HepG2 (cell line): ENCODE measurements around the gene HSPA1A. TPM values are rescaled to one million over a fixed set of nuclear protein-coding genes. Genes with fewer than 3 reads are reported as not detected.

Source experiments
- ATAC-seq: fragments of 200-7000 bp; cut with Tn5 transposase; 3 replicates; pipeline ENCODE4 v1.9.1; 2020; ENCODE audit warnings: mild to moderate bottlenecking, moderate library complexity
- BruUV-seq: library from RNA; stranded (reverse); fragments of 400-500 nt; replicated peaks from 2 replicates; lab custom pipeline; 2021; lab: Mats Ljungman, UMichigan
- CTCF ChIA-PET: fragments of 300-600 bp; formaldehyde crosslinking; extraction: SDS; loops from one replicate; lab custom pipeline; 2021; ENCODE audit warnings: low total read pairs, inconsistent platforms, low intra/inter-chr PET ratio; lab: Yijun Ruan, JAX
- POLR2A ChIA-PET: fragments of 350-600 bp; sonication (Branson Sonifier 250); formaldehyde crosslinking; loops from one replicate; lab custom pipeline; 2020; ENCODE audit warnings: antibody characterized with exemption, inconsistent platforms; lab: Yijun Ruan, JAX
- DNase-seq: peaks from one replicate; pipeline ENCODE4 v3.0.0-alpha.2; 2015; ENCODE audit warnings: low spot score
- FAIRE-seq: peaks from 3 replicates; lab custom pipeline; 2011; peaks lifted over from hg19 to GRCh38; lab: Jason Lieb, UNC
- H2AFZ ChIP-seq: one replicate; pipeline ENCODE4 v1.6.1; 2011; ENCODE audit warnings: low read length, inconsistent platforms
- H3K27ac ChIP-seq: fragments of 300-600 bp; 3 replicates; pipeline ENCODE4 v1.8.0; 2011; ENCODE audit warnings: mixed run types, mild to moderate bottlenecking, mixed read lengths, low read length, inconsistent platforms; ENCODE audit not compliant: insufficient read depth; ENCODE audit errors: extremely low read length
- H3K27me3 ChIP-seq, 2 experiments: fragments of 200-600 bp in 1 of 2; 2 replicates in 1 of 2; 3 replicates in 1 of 2; pipeline versions ENCODE4 v1.6.0 to v1.8.0; 2011; ENCODE audit warnings: low read length in 2 of 2, mild to moderate bottlenecking in 2 of 2, moderate library complexity in 2 of 2, inconsistent platforms in 1 of 2; ENCODE audit not compliant: insufficient read depth in 2 of 2, control insufficient read depth in 1 of 2
- H3K36me3 ChIP-seq, 2 experiments: fragments of 200-600 bp in 1 of 2; replicated peaks in 1 of 2; 2 replicates in 1 of 2; 3 replicates in 1 of 2; pipeline versions ENCODE4 v1.5.1 to v1.8.0; 2011; ENCODE audit warnings: low read length in 2 of 2, inconsistent platforms in 1 of 2; ENCODE audit not compliant: insufficient read depth in 2 of 2, control insufficient read depth in 1 of 2
- H3K4me1 ChIP-seq: 2 replicates; pipeline ENCODE4 v1.5.1; 2012; ENCODE audit warnings: low read length, inconsistent platforms; ENCODE audit not compliant: insufficient read depth
- H3K4me2 ChIP-seq: 2 replicates; pipeline ENCODE4 v1.6.0; 2011; ENCODE audit warnings: low read depth, low read length, inconsistent platforms
- H3K4me3 ChIP-seq, 3 experiments: fragments of 200-600 bp in 1 of 3; sonication (generic), shearing (Covaris generic) in 1 of 3; replicated peaks in 1 of 3; 2 replicates each; pipeline ENCODE4 v1.5.1; 2011 to 2016; ENCODE audit warnings: low read length in 3 of 3, inconsistent platforms in 2 of 3, low read depth in 2 of 3, mild to moderate bottlenecking in 2 of 3, control low read depth in 1 of 3, mixed read lengths in 1 of 3; ENCODE audit not compliant: insufficient read depth in 1 of 3
- H3K79me2 ChIP-seq: one replicate; pipeline ENCODE4 v1.6.1; 2011; ENCODE audit warnings: low read length, inconsistent platforms; ENCODE audit not compliant: insufficient read depth
- H3K9ac ChIP-seq: 2 replicates; pipeline ENCODE4 v1.6.0; 2011; ENCODE audit warnings: mild to moderate bottlenecking, low read depth, low read length, inconsistent platforms; ENCODE audit not compliant: insufficient read depth
- H3K9me3 ChIP-seq: 2 replicates; pipeline ENCODE4 v1.5.1; 2012; ENCODE audit warnings: mild to moderate bottlenecking, low read length
- H4K20me1 ChIP-seq: 2 replicates; pipeline ENCODE4 v1.6.0; 2011; ENCODE audit warnings: inconsistent platforms, mild to moderate bottlenecking, low read length, moderate library complexity; ENCODE audit not compliant: insufficient read depth
- ATF5 ChIP-seq: sonication (generic); formaldehyde crosslinking; IDR thresholded peaks from 2 replicates; pipeline ENCODE4 v1.4.0; 2020; ENCODE audit warnings: mild to moderate bottlenecking, low read depth, missing genetic modification reagents
- BORCS8-MEF2B ChIP-seq: sonication (generic); formaldehyde crosslinking; IDR thresholded peaks from 2 replicates; pipeline ENCODE4 v1.8.0; 2022; ENCODE audit warnings: mild to moderate bottlenecking, missing genetic modification reagents
- FOXJ3 ChIP-seq: sonication (generic); formaldehyde crosslinking; IDR thresholded peaks from 2 replicates; pipeline ENCODE4 v1.4.0; 2020; ENCODE audit warnings: missing genetic modification reagents, mild to moderate bottlenecking, borderline replicate concordance
- FOXK1 ChIP-seq: sonication (generic); formaldehyde crosslinking; IDR thresholded peaks from 2 replicates; pipeline ENCODE4 v1.4.0; 2020; ENCODE audit warnings: low read depth, missing genetic modification reagents, borderline replicate concordance
- GATA4 ChIP-seq: sonication (generic); IDR thresholded peaks from 2 replicates; pipeline ENCODE4 v1.6.1; 2016; ENCODE audit warnings: antibody characterized with exemption, low read depth, borderline replicate concordance
- HIVEP1 ChIP-seq: sonication (generic); formaldehyde crosslinking; IDR thresholded peaks from 2 replicates; pipeline ENCODE4 v1.4.0; 2020; ENCODE audit warnings: mild to moderate bottlenecking, missing genetic modification reagents
- HMG20A ChIP-seq: IDR thresholded peaks from 2 replicates; pipeline ENCODE4 v1.6.1; 2016; ENCODE audit warnings: borderline replicate concordance
- KAT2B ChIP-seq: fragments of 150-350 bp; IDR thresholded peaks from 2 replicates; pipeline ENCODE4 v1.6.1; 2014; ENCODE audit warnings: low read depth, low read length, borderline replicate concordance
- KLF9 ChIP-seq: IDR thresholded peaks from 2 replicates; pipeline ENCODE4 v1.6.1; 2016; ENCODE audit warnings: low read depth
- MEIS1 ChIP-seq: sonication (generic); formaldehyde crosslinking; IDR thresholded peaks from 2 replicates; pipeline ENCODE4 v1.9.0; 2021; ENCODE audit warnings: mild to moderate bottlenecking, missing genetic modification reagents, moderate library complexity, borderline replicate concordance
- MTF2 ChIP-seq: sonication (generic); formaldehyde crosslinking; IDR thresholded peaks from 2 replicates; pipeline ENCODE4 v1.5.0; 2020; ENCODE audit warnings: missing genetic modification reagents, borderline replicate concordance
- NCOA1 ChIP-seq: sonication (generic); formaldehyde crosslinking; IDR thresholded peaks from 2 replicates; pipeline ENCODE4 v1.9.0; 2021; ENCODE audit warnings: missing genetic modification reagents
- NFRKB ChIP-seq: fragments of 450-650 bp; IDR thresholded peaks from 2 replicates; pipeline ENCODE4 v1.6.1; 2017
- XRCC5 ChIP-seq: fragments of 200-400 bp; formaldehyde crosslinking; optimal IDR thresholded peaks from 2 replicates; pipeline ENCODE3; 2017; ENCODE audit warnings: mild to moderate bottlenecking, low read length
- ZBTB25 ChIP-seq: IDR thresholded peaks from 2 replicates; pipeline ENCODE4 v1.6.1; 2018; ENCODE audit warnings: missing genetic modification reagents
- ZFP90 ChIP-seq: sonication (generic); formaldehyde crosslinking; IDR thresholded peaks from 2 replicates; pipeline ENCODE4 v1.8.0; 2022; ENCODE audit warnings: missing genetic modification reagents, mild to moderate bottlenecking, inconsistent platforms, borderline replicate concordance
- ZNF136 ChIP-seq: sonication (generic); formaldehyde crosslinking; IDR thresholded peaks from 2 replicates; pipeline ENCODE4 v1.8.1; 2022; ENCODE audit warnings: low read depth, mild to moderate bottlenecking, moderate library complexity, missing genetic modification reagents
- ZNF296 ChIP-seq: sonication (generic); formaldehyde crosslinking; conservative IDR thresholded peaks from 2 replicates; pipeline ENCODE4 v1.5.0; 2020; ENCODE audit warnings: mild to moderate bottlenecking, missing genetic modification reagents
- ZNF770 ChIP-seq: sonication (generic); formaldehyde crosslinking; IDR thresholded peaks from 2 replicates; pipeline ENCODE4 v1.5.0; 2020; ENCODE audit warnings: mild to moderate bottlenecking, missing genetic modification reagents
- ZNF784 ChIP-seq: sonication (generic); formaldehyde crosslinking; IDR thresholded peaks from 2 replicates; pipeline ENCODE4 v1.5.1; 2020; ENCODE audit warnings: missing genetic modification reagents, mild to moderate bottlenecking, borderline replicate concordance
- WGBS: methylation state at CpG from one replicate; pipeline ENCODE4 v1.1.6; 2017; ENCODE audit warnings: low lambda C conversion rate; 5-methylcytosine and 5-hydroxymethylcytosine counted together
- in situ Hi-C: cut with HindIII; loops from 2 replicates; pipeline ENCODE4 v1.10.0; 2017; ENCODE audit warnings: low pct_unique_long_range_greater_than_20kb; ENCODE audit not compliant: extremely low pct_ligation_motif_present
- intact Hi-C: fragments of 100-400 bp; cut with micrococcal nuclease; formaldehyde crosslinking; loops from one replicate; pipeline ENCODE4 v1.10.0; 2022; ENCODE audit not compliant: unreplicated experiment
- polyA plus RNA-seq, 8 experiments: library from polyadenylated mRNA; depleted of rRNA in 3 of 8; stranded (reverse) in 7 of 8; unstranded in 1 of 8; fragments of >200 nt; fragmentation: Illumina TruSeq in 4 of 8; extraction: Trizol in 4 of 8; gene quantifications; 2 replicates each; pipeline versions ENCODE4 v1.2.1 to v1.2.3, GENCODE V29; 2011 to 2016; ENCODE audit warnings: low read depth in 4 of 8, missing spikeins in 1 of 8, mixed read lengths in 1 of 8; ENCODE audit not compliant: insufficient read depth in 1 of 8
- total RNA-seq, 5 experiments: library from RNA; depleted of rRNA; stranded (reverse); fragments of >200 nt; fragmentation: Illumina TruSeq; extraction: Trizol; gene quantifications; 2 replicates each; pipeline ENCODE4 v1.2.3, GENCODE V29; 2016; ENCODE audit warnings: low read depth in 1 of 5

HSPA1A gene
- total and polyA plus RNA-seq, 2 of the 13 experiments (the other 11 are each of a cell fraction or from before 2014, with no cell fraction given) = 44.5 to 85.0 TPM

GRCh38 chr6:31837369-31838113 lies 22.2 kb downstream of the HSPA1A start:
- ChIA-PET CTCF (no interaction called here), POLR2A (interaction anchor here (0.9 to 15.7 kb wide), 15 partner anchors 8 to 108 kb away, joined by 3 to 264 read pairs (median 11); partner anchors contain the start of genes CLIC1, DDAH2, HSPA1B and LSM2)
- no peak for FAIRE-seq
- H4K20me1 ChIP-seq = peaks cover 43% of the 10 kb centered on the region
- ATAC-seq = no peak
- H3K4me3 ChIP-seq = peak overlapping the region; percentile 75 to 98 (median 93)
- peaks cover 40% of the 10 kb centered on the region for H3K4me1 ChIP-seq
- intact Hi-C loops (loop anchor here (10.0 kb wide), 1 partner anchor 117 kb away; the partner anchor contains the start of genes NELFE and SKIC2), in situ Hi-C loops (no loop called here)
- whole genome bisulfite sequencing = 7% methylated on average over 1 of the region's 1 CpG
- peaks cover 12 to 33% of the 10 kb centered on the region in 2 experiments for H3K36me3 ChIP-seq
- peaks cover 38% of the 10 kb centered on the region for H3K79me2 ChIP-seq
- no peak for DNase-seq
- H3K27ac ChIP-seq = peak overlapping the region; percentile 93
- peak overlapping the region; percentile 84 for H3K4me2 ChIP-seq
- no peaks in the 10 kb centered on the region for H3K9me3 ChIP-seq
- no TSS peak for BruUV-seq
- H3K27me3 ChIP-seq = peaks cover 0 to 2% of the 10 kb centered on the region in 2 experiments; a peak in 1 of 5 replicates
- no peak overlapping the region for H2AFZ ChIP-seq
- peak overlapping the region; percentile 98 for H3K9ac ChIP-seq
- no peak for TF ChIP-seq HIVEP1 (CRISPR knock-in tag)
- TF ChIP-seq ZNF136 = no peak
- no peak for TF ChIP-seq KLF9 (CRISPR knock-in tag)
- TF ChIP-seq NCOA1 (CRISPR knock-in tag) = 0 out of 2 replicates have a peak, but pooled peaks have one; percentile 50
- TF ChIP-seq ZFP90 (CRISPR knock-in tag) = no peak
- TF ChIP-seq BORCS8-MEF2B (CRISPR knock-in tag) = 0 out of 2 replicates have a peak, but pooled peaks have one; percentile 42
- TF ChIP-seq ZNF770 (CRISPR knock-in tag) = no peak
- no peak for TF ChIP-seq NFRKB
- 0 out of 2 replicates have a peak, but pooled peaks have one; percentile 32 for TF ChIP-seq ZNF296
- no peak for TF ChIP-seq ZBTB25 (CRISPR knock-in tag)
- TF ChIP-seq GATA4 = no peak
- TF ChIP-seq MTF2 (CRISPR knock-in tag) = no peak
- 0 out of 2 replicates have a peak, but pooled peaks have one; percentile 59 for TF ChIP-seq MEIS1 (CRISPR knock-in tag)
- no peak for TF ChIP-seq ZNF784 (CRISPR knock-in tag)
- no peak for TF ChIP-seq KAT2B
- TF ChIP-seq FOXK1 (CRISPR knock-in tag) = no peak
- TF ChIP-seq HMG20A (CRISPR knock-in tag) = no peak
- TF ChIP-seq ATF5 (CRISPR knock-in tag) = 0 out of 2 replicates have a peak, but pooled peaks have one; percentile 53
- TF ChIP-seq XRCC5 = peak; percentile 12
- no peak for TF ChIP-seq FOXJ3 (CRISPR knock-in tag)
